Retina (tissue), 1 donor: ENCODE measurements around the gene NMNAT3.

Experiments
- DNase-seq: peaks from one replicate; pipeline ENCODE4 v3.0.0-alpha.2; 2016

The NMNAT3 gene

DNA sequence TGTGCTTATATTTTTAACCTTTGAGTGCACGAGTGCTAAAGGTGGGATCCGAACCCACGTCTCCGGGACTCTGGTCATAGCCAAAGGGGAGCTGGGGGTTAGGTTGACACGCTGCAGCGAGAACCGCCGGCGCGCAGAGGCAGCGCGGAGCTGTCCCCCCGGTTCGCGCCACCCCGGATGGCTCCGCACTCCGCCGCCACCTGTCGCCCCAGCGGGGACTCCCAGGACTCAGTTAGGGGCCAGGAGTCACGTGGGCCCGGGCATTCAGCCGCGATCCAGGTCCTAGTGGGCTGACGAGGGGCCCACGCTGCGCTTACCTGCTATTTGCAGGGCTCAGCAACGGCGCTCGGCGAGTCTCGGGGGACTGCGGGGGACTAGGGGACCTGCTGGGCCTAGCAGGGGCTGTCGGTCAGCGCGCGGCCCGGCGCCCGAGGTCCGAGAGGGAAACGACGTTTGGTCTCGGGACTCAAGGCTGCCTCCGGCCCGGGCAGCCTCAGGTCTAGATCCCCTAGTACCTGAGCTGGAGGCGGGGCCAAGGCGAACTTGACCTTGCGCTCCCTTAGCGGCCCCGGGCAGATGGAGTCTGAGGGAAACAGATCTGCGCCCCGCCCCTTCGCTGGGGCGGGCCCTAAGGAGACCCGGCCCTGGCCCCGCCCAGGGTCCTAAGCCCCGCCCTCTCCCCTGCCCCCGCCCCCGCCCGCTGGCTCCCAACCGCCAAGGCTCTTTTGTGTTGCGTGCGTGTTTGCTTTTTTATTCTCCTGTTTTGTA lies at the start of gene NMNAT3:
Gene NMNAT3, minus strand, starts transcription at position 585 of the 768 bp plus-strand sequence. CDS start 50,248 bp downstream, outside the sequence.
- peak; percentile 93 for DNase-seq

DNA sequence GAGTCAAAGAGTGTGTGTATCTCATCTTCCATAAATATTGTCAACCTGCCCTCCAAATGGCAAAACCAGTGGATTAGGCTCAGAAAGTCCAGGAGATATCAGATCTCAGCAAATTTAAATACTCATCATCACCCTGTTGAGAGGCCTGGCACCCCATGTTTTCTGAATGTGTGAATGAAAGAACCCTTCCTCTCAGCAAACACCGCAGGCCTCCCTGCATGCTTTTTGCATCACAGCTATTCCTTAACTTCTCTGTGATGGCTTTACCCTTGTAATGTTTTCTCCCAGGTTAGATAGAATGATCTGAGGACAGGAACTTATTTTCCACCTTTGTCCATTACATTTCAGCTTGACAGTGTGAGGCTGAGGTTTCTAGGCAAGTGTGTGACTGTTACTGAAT lies 43.6 kb upstream of the NMNAT3 start:
- no peak for DNase-seq

DNA sequence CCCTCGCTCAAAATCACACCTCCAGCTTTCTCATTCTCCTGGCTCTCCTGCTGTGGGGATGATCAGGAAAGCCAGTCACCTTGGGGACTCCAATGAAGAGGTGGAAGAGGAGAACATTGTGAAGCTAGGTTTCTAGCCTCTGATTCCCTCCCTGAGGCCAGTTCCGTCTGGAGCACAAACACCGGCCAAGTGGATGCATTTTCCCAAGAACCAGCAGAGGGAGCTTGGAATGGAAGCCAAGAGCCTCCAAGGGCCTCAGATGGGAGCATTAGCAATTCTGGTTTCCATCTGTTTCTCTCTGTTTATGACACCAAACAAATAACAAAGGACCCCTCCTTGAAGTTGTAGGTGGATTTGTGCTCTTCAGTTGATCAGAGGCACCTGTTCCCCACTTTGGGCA lies 40.6 kb upstream of the NMNAT3 start:
- DNase-seq = peak; percentile 50

DNA sequence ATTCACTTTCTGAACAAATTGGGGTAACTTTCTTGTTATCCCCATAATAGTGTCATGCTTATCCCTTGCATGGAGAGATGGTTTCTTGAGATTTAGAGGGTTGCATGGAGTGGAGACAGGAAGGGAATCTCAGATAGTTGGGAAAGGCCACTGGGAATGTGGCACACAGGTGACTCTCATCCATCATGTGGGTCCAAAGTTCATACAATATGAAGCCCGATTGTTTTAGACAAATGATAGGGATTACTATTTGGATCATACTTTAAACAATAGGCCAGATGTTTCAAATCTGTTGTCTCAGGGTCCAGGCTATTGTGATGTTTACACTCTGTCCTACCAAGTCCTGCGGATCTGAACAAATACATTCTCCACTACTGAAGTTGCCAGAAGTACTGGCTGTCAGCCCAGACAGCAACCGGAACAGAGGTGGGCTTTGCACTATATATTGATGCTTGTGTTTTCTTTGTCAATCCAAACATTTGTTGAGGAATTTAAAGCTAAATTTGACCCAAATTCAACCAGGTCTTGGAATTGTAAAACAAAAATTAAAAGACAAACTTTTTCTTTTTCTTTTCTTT lies 39.2 kb upstream of the NMNAT3 start:
- no peak for DNase-seq

DNA sequence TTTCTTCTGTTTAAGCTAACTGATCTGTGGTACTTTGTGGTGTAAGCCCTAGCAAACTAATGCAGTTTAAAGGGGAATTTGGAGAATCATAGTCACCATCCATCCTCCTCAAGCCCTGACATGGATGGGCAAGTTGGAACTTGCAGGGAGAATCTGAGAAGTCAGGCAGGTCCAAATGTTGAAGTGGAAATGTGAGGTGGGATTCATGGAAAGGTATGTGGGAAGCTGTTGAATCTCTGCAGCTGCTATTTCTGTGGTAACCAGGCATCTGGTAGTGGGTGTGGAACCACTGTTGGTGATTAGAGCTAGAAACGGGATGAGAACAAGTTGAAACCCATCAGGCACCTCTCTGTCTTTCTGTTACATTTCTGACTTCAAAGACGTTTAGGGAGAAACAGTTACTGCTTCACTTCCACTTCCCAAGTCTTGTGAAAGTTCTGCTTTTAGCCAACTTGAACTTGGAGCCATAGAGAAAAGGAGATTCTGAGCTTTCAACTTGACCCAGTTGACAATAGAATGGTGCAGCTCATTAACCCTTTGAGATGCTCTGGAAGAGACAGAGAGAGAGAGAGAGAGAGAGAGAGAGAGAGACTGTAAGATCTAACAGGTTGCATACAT lies 38.1 kb upstream of the NMNAT3 start:
- no peak for DNase-seq

DNA sequence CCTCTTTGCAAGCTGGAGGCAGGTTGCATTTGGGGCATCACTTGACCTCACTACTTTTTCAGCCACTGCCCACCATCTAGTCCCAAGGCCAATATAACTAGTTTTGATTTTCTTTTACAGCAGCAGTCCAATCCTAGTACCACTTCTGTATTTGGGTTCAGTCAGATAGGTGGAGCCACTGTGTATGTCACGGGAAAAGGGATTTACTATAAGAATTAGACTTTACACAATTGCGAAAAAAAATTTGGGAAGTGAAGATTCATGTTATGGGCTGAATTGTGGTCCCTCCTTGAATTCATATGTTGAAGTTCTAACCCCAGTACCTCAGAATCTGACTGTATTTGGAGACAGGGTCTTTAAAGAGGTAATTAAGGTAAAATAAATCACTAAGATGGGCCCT lies 37.4 kb upstream of the NMNAT3 start:
- no peak for DNase-seq

DNA sequence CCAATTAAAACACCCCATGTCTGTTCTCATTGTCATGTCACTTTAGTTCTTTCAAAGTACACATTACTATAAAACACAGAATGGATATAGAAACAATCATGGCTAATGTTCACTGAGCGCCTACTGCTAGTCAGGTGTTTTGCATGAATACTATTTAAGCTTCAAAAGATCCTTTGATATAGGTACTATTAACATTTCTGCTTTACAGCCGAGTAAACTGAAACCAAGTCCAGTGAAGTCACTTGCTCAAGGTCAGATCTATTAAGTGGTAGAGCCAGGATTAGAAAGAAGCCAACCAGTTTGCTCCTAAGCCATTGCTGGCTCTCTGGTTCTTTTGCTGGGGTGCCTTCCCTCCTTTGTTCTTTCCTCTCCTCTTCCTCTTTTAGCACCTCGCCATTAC lies 32.4 kb upstream of the NMNAT3 start:
- DNase-seq = no peak

DNA sequence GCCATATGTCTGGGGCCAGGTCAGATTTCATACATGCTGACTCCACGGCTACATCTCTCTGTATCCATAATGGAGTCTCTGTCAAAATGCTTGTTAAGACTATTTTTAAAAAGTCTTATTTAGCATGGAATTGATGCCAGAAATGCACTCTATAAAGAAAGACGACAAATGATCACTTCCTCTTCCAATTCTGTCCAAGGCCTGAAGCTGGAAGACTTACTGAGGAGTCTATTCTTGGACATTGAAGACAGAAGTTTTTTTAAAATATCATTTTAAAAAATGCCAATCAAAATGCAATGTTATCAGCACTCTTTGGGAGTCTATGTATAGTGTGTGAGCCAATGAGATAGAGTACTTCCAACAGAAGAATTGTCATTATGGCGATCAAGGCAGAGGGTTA lies 27.9 kb upstream of the NMNAT3 start:
- DNase-seq = no peak

DNA sequence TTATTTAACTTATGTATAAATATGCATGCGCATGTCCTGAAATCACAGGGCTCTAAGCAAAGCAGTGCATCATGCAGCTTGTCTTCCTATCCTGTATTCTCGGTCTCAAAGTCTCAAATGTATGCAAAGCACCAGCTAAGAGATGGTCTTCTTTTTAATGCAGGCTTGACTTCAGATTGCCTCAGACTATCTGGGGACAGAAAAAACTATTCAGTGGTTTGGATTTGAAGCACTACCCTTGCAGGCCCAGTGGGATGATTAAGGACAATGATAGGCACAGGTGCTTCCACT lies 18.5 kb upstream of the NMNAT3 start:
- DNase-seq = no peak

DNA sequence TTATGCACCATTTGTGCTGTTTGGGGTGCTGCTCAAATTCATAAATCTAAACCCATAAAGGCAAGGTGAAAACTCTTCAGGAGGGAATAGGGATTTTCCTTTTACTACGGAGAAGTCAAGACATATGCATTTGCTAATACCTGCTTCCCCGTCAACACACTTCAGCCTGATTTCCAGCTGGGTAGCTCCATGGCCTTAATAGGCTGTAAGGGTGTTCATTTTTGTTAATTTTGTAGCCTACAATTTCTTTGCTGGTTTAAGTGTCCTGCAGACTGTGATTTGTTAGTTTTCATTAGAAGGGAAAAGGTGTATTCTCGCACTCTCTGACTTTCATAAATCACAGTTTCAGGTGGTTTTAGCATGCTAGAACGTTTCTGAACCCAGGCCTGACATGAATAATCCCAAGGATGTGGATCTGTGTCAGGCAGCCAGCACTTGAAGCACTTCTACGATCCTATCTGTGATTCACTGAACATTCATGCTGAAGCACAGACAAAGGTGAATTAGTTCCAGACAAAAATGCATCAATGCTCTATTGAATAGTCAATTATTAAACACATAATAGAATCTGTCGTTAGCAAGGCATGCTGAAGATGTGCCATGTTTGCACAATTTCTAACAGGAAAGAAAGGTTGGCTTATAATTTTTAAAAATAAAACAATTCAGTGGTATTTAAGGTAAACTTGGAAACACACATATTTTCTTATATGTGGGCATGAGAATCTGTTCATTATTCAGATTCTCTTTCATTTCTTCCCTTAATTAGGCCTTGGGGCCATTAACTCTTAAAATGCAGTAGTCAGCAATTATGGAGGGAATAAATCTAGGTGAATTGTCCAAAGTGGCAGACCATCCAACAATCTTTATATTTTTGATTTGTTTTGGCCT lies 17.9 kb upstream of the NMNAT3 start:
- no peak for DNase-seq

DNA sequence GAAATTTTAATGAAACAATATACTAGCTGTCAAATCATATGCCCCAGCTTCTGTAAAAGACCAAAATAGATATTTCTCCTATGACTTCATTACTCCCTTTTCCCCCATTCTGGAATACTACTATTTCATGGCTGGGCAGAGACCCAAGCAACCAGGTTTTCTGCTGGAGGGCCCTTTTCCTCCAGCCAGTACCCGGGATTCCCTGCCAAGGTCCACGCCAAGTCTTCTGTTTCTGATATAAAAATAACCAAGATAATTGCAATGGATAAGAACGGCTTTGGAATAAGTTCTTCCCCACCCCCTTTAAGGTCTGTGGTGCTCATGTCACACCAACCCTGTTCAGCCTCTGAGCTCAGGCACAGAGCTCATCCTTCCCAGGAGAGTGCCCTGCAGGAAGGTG lies 17.2 kb upstream of the NMNAT3 start:
- DNase-seq = no peak

DNA sequence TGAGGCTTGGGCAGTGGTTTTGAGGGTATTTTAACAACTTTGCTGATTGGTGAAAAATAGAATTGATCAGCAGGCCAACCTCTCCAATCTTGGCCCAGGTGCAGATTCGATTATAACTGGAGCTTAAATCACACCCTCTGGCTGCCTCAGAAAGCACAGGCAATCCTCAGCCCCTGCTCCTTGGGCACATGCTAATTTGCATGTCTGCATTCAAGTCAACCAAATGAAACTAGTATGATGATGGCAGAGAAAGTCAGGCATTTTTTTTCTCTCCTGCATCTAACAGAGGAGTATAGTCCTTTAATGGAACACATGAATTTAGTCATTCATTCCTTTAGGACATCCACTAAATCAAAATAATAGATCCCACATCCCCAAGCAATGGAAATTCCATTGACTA lies 16.8 kb upstream of the NMNAT3 start:
- no peak for DNase-seq

DNA sequence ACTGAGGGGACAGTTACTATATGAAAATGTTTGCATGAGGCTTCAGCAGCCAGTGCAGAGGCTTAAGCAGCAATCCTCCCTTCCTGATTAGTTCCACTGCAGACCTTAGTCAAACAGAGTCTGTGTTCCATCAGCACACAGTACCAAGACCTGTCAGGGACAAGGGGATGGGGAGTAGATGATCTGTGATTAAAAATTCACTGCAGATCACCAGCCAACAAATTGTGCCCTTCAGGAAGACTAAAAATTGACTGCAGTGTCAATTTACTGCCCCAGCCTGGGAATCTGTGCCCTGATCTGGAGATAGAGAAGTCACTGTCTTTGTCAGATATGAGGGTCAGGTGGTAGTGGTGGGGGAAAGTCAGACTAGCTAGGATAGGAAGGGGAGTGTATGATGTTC lies 13.8 kb upstream of the NMNAT3 start:
- DNase-seq = no peak

DNA sequence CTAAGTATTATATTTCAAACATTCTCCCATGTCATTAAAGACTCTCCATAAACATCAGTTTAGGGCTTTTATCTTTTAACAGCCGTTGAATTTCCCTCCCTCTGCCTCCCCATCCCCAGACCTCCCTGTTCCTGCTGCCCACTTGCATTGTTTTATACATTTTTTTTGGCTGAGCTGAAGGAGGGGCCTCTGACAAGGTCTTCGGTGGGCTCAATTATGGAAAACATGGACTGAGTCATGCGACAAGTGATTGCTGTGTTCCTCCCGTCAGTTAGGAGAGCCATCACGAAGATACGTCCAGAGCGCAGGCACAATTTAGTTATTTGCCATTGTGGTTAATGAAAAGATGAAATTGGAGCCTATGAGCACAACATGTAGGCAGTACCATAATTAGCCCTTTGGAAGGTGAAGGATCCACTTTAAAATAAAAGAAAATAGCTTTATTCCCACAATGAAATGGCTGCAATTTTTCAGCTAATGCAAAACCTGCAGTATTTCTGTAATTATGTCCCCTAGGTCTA lies 12.0 kb upstream of the NMNAT3 start:
- peak; percentile 34 for DNase-seq

DNA sequence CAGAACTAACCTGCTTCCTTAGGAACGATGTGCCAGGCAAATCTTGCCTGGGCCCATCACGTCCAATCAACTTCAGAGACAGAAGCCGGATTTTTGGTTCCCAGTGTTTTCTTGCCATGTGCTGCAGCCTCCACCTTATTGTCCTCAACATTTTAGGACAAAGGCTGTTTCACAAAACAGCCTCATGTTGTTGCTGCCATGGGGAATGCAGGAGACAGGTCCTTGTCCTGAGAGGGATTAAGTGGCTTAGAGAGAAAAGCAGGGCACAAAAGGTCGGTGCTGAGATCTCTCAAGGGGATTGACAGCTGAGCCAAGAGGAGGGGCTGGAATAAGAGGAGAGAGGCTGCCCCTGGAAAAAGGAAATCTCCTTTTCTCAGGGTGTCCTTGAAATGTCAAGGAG lies 11.3 kb upstream of the NMNAT3 start:
- DNase-seq = peak; percentile 76

DNA sequence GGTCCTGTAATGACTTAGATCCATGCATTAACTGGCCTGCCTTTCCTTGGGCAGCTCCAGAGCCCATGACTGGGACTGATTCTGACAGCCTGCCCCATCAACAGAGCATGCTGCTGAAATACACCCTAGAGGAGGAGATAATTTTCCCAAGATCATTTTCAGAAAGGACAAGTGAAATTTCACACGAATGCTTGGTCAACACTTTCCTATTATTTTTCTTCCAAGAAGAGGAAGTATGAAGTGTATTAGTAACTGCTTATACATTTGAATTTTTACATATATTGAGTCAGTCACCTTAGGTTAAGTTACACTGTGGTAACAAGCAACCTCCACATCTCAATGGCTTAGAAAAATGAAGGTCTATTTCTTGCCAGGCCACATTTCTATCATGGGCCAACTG lies 9.7 kb upstream of the NMNAT3 start:
- DNase-seq = no peak

DNA sequence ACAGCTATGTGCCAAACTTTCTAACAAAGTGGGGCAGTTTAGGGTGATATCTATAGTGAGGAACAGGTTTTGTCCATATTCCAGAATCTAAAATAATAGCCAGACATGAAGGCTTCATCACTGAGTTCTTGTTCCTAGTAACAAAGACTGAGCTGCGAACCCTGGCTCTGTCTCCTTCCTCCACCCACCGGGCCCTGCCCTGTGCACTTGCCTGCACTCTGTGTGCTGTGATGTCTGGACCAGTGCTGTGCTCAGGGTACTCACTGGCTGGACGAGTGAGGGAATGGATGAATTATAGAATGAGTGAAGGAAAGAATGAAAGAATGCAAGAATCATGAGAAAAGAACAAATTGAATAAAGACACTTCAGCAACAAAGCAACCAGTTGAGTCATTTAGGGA lies 8.9 kb upstream of the NMNAT3 start:
- no peak for DNase-seq

DNA sequence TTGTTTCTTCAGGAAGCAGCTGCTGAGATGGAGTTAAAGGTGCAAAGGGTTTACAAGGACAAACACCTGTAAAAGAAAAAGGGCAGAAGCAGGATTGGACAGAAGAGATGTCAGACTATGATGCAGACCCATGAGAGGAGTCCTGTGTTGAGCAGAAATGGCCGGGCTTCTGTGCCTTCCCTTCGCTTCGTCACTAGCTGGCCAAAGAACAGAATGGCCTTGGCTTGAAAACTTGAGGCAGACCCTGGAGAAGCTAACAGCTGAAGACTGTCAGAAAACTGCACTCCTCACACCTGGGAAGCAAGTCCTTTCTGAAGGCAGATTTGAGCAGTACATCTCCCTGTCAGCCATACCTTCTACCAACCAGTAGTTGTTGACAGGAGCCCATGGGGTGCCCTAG lies 8.4 kb upstream of the NMNAT3 start:
- DNase-seq = no peak

DNA sequence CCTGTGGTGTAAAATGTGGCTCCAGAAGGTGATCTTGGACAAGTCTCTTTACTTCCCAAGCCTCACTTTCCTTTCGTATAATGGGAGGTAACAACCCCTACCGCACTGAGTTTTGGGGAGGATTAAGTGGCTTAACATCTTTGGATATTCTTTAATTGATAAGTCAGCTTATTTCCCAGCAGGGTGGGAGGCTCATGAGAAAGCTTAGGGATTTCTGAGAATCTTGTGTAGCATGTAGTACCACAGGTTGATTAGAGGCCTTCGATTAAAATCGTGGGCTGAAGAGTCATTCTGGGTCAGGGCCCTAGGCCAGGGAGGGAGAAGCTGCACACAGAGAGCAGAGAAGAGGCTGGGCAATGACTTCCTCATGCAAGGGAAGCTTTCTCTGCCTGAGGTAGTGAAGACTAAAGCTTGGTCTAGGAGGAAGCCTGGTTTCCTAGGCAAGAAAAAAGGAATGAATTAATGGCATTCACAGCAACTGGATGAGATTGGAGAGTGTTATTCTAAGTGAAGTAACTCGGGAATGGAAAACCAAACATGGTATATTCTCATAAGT lies 1.5 kb upstream of the NMNAT3 start:
- no peak for DNase-seq

DNA sequence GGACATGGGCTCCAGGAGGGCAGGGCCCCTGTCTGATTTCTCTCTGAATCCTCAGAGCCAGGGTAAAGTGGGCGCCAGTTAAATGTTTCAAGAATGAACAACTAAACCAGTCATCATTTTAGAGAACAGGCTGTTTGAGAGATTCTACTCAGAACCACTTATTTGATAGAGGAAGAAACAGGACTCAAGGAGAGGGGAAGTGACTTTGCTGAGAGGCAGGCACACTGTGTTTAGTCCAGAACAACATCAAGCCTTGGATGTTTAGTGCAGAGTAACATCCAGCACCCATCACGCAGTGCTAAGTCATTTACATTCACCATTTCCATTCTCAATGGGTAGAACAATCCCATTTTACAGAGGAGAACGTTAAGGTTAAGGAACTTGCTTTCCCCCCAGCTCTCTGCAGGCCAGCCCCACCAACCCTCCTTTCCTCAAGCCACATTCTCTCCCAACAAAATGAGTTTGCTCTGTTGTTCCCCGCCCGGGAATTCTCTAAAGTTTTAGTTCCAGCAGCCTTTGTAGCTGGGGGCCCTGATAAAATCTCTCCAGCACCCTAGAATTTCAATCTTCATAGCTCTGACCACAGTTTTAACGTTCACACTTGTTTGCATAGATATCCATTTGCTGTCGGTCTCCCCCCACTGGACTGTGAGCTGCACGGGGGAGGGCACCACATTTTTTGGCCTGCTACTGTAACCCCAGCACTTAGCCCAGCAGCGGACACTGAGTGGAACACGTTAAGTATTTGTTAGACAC lies 962 bp downstream of the NMNAT3 start:
- no peak for DNase-seq

DNA sequence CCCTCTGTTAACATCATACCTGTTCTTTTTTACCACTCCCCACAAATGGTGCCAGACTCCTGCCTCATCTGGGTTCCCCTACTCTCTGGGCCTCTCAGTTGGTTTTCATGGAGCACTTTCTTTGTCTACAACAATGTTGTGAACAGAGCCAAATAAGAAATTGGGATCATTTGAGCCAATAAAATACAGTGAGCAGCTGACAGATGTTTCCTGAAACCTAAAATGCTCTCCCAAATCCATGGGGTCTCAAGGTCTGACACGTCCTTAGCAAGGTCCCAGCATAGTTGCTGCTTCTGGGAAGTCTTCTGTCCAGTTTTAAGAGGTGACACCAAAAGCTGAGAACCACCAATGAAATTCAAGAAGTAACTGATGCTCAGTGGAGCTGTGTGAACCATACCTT lies 1.7 kb downstream of the NMNAT3 start:
- DNase-seq = no peak

DNA sequence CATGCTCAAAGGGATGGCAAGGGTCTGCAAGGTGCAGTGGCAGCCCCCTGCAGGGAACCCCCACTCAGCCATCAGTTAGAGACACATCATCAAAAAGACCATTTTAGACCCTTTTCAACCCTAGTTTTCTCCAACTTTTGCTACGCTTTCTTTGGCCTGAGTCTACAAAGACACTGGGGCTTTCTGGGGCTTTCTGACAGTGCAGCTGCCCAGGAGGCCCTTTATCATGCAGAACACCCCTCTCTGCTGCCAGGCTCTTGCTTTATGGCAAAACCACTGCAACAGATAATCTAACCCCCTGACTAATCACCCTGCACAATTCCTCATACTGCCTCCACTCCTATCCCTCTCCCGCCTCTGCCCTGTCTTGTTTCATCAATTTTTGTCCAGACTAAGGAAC lies 2.4 kb downstream of the NMNAT3 start:
- no peak for DNase-seq
